EH (cell line): ENCODE results near the gene RASA3.
"Not testable (repeated sequence)": the region's sequence is repeated elsewhere in the genome, so short reads cannot be mapped to it uniquely, and the experiment has no call there.

Experiments
- DNase-seq: peaks from one replicate; pipeline ENCODE4 v3.0.0-alpha.2; 2015; ENCODE audit warnings: low read depth

The RASA3 gene

DNA sequence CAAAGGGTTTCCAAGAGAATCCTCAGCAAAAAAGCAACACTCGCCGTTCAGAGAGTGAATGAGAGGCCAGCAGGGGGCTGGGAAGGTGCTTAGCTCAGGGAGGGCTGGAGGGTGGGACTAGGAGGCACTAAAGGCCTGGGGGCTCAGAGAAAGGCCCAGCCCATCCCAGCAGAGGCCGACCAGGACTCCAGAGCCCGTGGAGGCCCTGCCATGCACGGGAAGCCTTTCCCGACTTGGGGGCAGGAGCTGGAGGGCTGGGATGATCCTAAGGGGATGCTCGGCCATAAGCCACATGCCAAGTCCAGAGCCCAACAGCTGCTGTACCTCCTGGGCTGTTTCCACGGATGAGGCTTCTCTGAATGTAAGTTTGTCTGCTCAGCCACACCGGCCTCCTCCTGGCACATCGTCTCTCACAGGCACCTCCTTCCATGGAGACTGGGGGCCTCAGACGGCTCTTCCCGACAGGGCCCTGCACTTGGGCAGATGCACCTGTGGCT lies 19.5 kb downstream of the RASA3 start:
- DNase-seq, result no peak

DNA sequence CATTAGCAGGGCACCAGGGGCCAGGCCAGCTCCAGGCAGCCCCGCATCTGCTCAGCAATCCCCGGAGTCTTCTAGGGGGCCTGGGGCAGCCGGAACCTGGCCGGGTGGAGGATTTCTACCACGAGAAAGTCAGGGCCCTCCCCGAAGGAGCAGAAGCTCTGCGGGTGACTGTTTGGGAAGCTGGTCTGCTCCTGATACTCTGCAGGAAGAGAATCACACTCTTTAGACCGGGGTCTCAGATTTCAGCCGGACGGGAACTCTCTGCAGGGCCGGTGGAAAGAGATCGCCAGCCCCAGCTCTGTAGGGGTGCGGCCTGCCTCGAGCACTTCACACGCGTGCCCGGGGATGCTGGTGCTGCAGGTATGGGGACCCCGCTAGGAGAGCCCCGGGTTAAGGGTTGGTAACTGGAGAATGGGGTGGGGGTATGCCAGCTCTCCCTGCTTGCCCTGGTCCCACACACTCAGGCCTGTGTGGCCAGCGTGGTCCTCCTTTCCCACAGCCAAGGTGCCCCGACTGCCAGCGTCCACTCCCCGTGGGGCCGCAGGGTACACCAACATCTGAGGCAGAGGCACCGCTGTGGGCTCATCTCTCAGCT lies 20.1 kb downstream of the RASA3 start:
- DNase-seq, result no peak

DNA sequence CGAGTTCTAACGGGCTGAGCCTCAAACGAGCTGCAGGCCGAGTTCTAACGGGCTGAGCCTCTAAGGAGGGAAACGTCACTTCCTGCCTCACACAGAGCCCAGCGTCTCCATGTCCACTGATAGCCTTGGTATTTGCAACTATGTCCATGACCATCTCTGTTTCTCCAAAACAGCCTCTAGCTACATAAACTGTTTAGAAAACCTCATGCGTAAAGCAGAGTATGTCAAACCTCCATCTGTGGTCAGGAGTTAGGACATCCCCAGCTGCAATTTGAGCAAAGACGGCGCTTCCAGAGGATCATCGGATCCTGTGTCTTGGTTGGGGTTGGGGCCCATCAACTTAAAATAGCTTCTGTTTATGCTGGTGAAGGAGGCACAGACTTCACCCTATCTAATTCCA lies 20.8 kb downstream of the RASA3 start:
- peak; percentile 94 for DNase-seq

DNA sequence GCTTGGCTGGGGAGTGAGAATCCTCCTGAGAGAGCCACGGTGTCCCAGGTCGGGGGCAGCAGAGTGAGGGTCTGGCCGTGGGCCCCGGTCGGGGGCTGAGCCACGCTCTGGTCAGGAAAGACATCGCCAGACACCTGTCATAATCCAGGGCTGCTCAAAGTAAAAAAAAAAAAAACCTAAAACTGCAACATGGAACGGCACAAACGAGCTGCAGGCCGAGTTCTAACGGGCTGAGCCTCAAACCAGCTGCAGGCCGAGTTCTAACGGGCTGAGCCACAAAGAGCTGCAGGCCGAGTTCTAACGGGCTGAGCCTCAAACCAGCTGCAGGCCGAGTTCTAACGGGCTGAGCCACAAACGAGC lies 21.6 kb downstream of the RASA3 start:
- DNase-seq, result not testable (repeated sequence)

DNA sequence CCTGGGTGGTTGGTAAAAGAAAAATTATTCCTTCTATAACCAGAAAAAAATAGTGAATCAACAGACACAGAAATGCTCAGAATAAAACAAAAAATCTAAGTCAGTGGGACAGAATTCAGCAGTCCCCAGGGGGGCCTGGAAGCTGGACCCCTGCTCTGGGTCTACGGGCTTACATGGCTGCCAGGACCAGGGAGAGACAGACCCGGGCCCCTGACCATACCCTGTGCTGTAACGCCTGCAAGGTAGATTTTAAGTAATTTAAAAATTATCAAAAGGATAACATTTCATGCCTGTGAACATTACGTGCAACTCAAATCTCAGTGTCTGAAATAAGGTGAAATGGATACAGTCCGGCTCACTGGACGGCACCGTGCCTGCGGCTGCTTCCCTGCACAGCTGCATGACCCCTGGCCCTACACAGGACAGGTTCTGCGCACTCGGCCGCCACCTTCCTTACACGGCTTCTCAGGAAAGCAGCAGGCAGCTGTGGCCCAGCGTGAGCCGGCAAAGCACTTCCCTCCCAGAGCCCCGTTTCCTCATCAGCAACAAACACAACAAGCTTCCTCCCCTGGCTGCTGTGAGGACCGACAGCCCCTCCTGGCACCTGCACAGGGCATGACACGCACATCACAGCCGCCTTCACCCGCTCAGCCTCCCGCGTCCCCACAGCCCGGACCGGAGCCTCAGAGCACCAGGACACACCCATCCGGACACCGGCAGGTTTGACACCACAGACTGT lies 22.2 kb downstream of the RASA3 start:
- peak; percentile 48 for DNase-seq

DNA sequence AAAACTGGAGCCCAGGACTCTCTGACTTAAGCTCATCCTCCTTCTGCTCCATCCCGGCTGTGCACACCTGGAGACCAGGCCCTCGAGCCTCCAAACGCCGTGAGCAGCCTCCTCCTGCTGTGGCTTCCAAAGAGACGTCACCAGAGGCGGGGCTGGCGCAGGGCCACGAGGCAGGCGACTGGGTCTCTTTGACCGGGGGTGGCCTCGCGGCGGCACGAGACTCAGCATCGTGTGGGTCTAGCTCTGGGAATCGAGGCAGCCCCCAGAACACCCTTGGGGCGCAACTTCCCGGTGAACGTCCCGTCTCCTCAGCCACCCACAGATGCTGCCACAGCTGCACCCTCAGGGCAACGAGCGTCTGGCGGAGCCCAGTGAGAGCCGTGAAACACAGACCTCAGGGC lies 22.8 kb downstream of the RASA3 start:
- DNase-seq, result peak; percentile 47

DNA sequence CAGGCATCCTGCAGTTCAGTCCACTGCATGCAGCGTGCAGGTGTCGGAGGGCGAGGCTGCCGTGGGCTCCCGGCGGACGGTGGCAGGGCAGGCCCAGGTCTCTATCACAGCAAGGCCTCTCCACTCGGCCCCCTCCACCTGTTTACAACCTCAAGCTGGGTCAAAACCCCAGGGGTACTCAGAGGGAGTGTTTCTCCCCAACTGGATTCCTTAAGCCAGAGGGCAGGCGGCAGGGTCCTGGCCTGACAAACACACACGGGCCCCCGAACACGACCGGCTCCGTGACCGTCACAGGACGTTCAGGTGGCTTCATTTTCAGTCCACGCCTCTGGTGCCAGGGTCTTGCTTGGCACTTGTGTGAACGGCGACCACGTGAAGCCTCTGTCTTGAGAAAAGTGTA lies 23.5 kb downstream of the RASA3 start:
- DNase-seq, result no peak

DNA sequence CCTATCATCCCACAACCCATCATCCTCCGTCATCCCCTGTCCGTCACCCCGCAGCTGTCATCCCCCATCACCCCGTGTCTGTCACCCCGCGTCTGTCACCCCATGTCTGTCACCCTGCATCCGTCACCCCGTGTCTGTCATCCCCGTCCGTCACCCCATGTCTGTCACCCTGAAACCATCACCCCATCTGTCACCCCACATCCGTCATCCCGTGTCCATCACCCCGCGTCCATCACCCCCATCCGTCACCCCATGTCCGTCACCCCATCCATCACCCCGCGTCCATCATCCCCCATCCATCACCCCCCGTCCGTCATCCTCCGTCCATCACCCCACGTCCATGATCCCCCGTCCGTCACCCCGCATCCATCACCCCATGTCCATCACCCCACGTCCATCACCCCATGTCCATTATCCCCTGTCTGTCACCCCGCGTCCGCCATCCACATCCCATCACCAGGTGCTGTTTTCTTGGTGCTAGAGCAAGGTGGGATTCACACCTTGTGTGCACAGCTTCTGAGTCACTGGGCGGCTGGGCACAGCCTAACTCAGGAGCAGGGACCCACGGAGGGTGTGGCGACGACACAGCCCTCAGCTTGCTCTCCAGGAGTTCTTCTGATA lies 24.2 kb downstream of the RASA3 start:
- DNase-seq, result no peak

DNA sequence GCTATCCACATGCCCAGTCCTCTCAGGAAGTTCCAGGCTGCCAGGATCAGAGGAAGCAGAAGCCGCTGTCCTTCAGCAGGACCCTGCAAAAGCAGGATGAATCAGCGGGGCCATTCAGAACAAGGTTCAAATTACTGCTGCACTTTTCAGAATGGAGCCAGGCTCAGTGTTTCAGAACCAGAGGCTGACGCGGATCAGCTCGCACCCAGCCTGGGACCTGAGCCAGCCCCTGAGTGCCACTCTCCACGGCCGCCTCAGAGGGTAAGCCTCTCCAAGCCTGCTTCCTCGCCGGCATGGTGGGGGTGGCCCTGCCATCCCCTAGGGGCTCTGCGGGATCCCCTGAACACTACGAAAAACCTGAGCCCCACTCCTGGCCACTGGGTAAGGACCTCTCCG lies 24.7 kb downstream of the RASA3 start:
- peak; percentile 94 for DNase-seq

DNA sequence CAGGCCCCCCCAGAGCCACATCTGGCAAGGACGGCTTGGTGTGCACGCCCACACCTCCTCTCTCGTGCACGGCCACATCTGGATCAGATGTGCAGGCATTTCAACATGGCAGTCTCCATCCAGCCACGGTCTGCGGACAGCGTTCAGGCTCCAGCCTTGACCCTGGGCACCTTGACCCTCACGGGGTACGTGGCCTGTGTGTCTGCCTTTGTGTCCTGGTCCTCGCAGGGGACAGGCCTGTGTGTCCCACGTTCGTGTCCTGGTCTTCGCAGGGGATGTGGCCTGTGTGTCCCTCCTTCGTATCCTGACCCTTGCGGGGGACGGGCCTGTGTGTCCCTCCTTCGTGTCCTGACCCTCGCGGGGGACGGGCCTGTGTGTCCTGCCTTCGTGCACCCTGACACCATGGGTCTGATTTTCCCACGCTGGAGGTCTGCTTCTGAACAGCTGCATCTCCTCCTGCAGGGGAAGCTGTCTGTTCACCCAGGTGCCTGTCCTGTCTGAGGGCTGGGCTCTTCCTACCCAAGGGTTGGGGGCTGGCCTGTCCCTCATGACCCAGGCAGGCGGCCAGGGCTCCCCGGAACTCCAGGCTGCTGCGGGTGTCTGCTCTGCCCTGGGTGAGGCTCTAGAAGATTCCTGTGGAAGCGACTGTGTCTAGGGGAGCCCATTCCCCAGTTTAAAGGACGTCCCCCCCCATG lies 25.3 kb downstream of the RASA3 start:
- DNase-seq, result no peak

DNA sequence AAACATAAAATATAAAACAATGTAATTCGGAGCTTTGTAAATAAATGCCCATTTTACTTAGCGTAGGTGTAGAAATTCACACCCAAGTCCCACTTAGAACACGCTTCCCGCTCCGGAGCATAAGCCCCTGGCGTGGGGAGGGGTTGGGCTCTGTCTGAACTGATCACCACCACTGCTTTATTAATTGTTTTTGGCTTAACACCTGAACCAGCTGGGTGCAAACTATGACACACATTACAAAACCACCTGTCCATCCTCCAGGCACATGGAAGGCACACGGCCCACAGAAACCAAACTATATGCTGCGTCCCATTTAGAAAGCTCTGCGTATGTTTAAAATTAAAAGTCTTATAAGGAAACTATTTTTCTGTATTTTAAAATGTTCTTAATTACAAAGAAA lies 25.9 kb downstream of the RASA3 start:
- no peak for DNase-seq

DNA sequence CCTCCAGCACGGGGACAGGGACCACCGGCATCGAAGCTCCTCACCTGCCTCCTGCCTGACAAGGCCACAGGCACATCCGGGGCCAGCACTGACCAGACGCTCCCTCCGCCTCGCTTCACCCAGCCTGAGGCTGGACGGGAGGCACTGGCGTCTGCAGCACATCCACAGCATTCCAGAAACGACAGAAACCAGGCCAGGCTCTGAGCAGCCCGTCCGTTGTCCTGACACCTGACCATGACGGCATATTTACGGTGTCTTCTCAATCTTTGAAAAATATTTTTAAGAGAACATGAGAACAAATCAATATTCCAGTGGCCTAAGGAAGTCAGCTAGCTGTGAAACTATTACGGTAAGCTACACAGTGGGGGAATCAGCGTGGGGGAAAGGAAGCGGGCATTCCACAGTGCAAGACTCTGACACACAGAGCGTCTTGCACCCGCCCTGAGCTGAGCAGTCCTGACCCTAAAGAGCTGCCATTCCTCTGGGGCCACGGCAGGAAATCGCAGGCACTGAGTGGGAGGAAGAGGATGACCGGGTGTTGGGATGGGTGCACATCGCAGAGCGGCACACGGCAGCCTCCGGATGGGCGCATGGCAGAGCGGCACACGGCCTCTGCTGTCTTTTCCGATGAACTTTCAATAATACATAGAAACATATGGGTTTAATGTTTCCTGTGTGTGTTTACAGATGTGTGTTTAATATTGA lies 26.8 kb downstream of the RASA3 start:
- DNase-seq, result peak; percentile 74

DNA sequence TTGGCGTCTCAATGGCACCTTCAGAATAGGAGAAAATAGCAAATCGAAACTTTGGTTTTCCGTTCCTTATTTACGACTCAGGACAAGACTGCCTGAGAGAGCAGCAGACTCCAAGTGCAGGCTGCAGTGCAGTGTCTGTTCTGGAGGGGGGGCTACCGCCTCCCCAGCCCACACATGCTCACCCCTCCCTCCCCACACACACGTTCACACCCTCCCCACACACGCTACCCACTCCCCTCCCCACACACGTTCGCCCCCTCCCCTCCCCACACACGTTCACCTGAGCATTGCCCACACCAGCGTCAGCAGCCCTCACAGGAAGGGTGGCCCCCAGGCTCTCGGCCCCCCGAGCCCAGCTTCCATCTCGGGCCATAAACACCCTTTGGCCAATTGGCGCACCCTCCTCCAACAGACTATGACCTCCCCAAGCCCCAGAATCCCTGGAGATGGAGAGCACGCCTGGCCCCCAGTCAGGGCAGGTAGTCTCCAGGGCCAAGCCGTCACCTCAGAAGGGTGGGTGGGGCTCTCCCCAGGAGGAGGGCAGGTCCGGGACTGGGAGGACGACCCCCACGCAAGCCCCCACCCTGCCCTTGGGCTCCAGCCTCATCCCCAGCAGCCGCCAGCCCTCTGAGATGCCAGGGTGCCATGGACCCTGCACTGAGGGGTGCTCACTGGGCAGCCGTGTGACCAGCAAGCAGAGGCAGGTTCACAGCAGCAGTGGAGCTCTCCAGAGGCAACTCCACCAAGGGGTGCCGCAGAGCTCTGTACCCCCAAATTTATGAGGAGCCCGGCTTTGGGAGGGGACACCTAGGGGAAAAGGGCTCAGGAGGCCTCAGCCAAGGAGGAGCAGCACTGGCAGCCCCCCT lies 27.5 kb downstream of the RASA3 start:
- no peak for DNase-seq

DNA sequence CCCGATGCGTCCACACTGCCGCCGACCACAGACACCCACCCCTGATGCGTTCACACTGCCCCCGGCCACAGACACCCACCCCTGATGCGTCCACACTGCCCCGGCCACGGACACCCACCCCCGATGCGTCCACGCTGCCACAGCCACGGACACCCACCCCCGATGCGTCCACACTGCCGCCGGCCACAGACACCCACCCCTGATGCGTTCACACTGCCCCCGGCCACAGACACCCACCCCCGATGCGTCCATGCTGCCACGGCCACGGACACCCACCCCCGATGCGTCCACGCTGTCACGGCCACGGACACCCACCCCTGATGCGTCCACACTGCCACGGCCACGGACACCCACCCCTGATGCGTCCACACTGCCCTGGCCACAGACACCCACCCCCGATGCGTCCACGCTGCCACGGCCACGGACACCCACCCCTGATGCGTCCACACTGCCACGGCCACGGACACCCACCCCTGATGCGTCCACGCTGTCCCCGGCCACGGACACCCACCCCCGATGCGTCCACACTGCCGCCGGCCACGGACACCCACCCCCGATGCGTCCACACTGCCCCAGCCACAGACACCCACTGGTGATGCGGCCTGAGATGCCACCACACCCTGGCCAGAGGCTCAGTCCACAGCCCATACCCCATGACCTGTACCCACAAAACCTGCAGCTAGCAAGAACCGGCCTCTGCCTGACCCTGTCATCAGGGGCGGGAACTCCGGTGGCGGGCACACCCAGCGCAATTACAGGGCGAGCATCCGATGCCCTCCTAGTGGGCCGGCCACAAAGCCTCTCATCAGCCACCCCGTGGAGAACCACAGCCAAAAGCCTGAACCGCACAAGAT lies 28.4 kb downstream of the RASA3 start:
- no peak for DNase-seq

DNA sequence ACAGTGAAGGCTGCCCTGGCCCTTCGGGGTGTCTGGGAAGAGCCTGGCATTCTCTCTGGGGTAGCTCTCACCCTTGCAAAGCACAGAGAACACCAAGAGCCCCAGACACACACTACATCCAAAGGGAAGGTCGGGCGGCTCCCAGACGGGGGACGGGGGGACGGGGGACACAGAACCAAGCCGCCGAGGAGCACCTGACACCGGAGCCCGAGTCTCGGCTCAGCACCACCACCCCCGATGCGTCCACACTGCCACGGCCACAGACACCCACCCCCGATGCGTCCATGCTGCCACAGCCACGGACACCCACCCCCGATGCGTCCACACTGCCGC lies 29.2 kb downstream of the RASA3 start:
- not testable (repeated sequence) for DNase-seq

DNA sequence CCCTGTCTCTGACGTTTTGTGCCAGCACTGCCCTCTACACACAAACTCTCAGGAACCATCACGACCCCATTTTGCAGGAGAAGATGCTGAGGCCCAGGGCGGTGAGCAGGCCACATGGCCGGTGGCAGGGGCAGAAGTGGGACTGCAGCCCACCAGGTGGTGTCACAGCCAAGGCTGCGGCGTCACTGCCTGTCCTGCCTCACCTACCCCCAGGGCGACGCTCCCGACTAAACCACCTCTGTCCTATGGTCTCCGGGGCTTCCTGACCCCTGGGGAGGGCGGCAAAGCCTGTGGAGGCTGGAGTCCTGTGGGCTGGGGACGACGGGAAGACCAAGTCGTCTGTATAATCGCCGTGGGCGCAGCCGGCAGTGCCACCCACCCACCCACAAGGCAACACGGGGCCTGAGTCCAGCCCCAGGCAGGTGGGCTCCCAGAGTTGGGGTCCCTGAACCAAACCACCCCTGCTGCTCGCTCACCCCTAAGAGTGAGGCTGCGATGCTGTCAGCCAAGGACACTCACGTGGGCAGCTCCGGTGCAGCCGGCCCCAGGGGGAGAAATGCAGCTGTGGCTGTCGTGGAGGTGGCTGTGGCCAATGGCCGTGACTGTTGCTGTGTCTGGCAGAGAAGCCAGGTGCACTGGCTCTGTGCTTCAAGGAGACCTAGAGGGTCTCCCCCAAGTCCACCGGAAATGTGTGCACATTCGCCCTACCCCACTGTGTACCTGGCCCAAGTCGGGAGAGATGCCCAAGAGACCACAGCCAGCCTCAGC lies 29.7 kb downstream of the RASA3 start:
- no peak for DNase-seq

DNA sequence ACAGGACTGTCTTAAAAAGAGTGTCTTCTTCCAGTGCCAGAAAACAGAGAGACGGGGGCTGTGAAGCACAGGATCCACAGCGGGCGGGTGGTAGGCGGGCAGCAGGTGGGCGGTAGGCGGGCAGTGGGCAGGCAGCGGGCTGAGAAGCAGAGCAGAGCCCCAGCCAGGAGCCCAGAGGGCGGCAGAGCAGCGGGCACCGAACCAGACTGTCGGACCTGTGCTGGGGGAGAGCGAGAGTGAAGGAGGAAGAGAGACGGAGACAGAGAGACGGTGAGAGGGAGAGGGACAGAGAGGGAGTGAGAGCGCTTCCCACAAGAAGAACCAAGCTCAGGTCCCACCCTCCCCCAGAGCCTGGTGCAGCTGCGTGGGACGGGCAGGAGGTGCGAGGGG lies 30.3 kb downstream of the RASA3 start:
- no peak for DNase-seq

DNA sequence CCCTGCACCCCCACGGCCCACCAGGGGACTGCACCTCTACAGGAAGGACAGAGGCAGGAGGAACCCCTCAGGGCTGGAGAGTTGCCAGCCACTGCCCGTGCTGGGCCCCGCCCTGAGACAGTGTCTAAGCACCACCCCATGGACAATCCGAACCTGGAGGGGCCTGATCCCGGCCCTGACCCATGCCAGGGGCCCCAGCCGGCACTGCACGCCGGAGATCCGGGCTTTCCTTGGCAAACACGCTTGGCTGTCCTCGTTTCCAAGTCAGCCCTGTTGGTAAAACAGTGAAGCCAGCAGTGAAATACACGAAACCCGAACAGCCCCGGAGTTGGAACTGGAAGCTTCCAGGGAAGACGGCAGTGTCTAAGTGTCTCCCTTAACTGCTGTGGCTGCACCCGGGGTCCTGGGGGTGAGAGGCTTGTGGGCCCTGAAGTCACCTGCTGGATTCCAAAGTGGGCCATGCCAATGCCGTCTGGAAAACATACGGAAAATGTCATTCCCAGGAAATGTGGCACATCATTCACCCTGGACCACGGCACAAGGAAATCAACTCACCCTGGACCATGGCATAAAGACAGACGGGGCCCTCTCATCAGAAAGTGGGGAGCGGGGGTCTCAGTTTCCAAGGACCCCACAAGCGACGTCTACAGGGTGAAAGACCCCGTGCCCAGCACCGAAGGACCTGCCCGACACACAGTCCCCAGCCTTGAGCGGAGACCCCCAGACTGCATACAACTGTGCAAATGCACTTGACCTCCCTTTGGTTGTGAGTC lies 30.9 kb downstream of the RASA3 start:
- DNase-seq, result no peak
